Ovary (tissue), 10 donors: Measurements from ENCODE around the gene HTR3B. TPM values are rescaled to one million over a fixed set of nuclear protein-coding genes. Genes with fewer than 3 reads are reported as not detected.

ENCODE experiments used
- DNase-seq, 5 donors: peaks; one replicate each; pipeline ENCODE4 v3.0.0-alpha.2; 2019 to 2020
- H3K27ac ChIP-seq, 2 donors: fragments of 200-600 bp; one replicate each; pipeline versions ENCODE4 v1.5.1 to v1.8.0; 2019 to 2022
- H3K27me3 ChIP-seq: fragments of 200-600 bp; one replicate; pipeline ENCODE4 v1.8.0; 2022
- H3K36me3 ChIP-seq: fragments of 200-600 bp; sonication (generic); one replicate; pipeline ENCODE4 v1.5.1; 2019
- H3K4me1 ChIP-seq: one replicate; pipeline ENCODE4 v1.8.1; 2013; ENCODE audit warnings: mild to moderate bottlenecking, moderate library complexity; ENCODE audit not compliant: insufficient read depth
- H3K4me3 ChIP-seq: fragments of 200-600 bp; sonication (generic); one replicate; pipeline ENCODE4 v1.5.1; 2017
- H3K9me3 ChIP-seq, 2 donors: fragments of 200-600 bp in 1 of 2; sonication (generic) in 1 of 2; one replicate each; pipeline versions ENCODE4 v1.5.1 to v1.8.1; 2013 to 2019; ENCODE audit warnings: mild to moderate bottlenecking in 1 of 2, moderate library complexity in 1 of 2
- CTCF ChIP-seq, 3 donors: fragments of 450-650 bp in 2 of 3; fragments of 200-600 bp in 1 of 3; IDR thresholded peaks; one replicate each; pipeline versions ENCODE4 v1.5.1 to v1.8.0; 2016 to 2022; ENCODE audit warnings: antibody characterized with exemption in 3 of 3, mild to moderate bottlenecking in 1 of 3
- EP300 ChIP-seq: sonication (generic); formaldehyde crosslinking; IDR thresholded peaks from one replicate; pipeline ENCODE4 v1.6.1; 2017; ENCODE audit warnings: antibody characterized with exemption
- POLR2A ChIP-seq: fragments of 450-650 bp; IDR thresholded peaks from one replicate; pipeline ENCODE4 v1.6.1; 2017; ENCODE audit warnings: antibody characterized with exemption, mild to moderate bottlenecking, moderate library complexity
- WGBS, 3 donors: extraction: QIAGEN DNeasy Blood & Tissue Kit in 1 of 3; methylation state at CpG; one replicate each; pipeline versions ENCODE4 v1.1.5 to v1.1.7; 2013 to 2017; 5-methylcytosine and 5-hydroxymethylcytosine counted together
- intact Hi-C, 4 donors: fragments of 100-400 bp; cut with DNase I; formaldehyde crosslinking; loops; one replicate each; pipeline versions ENCODE4 v1.11.0 to v1.15.1; 2022 to 2023
- long read RNA-seq, 3 donors: library from polyadenylated mRNA in 2 of 3; unstranded in 2 of 3; transcript quantifications; one replicate each; pipeline ENCODE4 v2.0.0 and lab custom pipeline, GENCODE V29; 2021 to 2026
- polyA plus RNA-seq, 2 donors: library from polyadenylated mRNA; stranded (reverse); fragments of 200-250 nt in 1 of 2; fragments of 350-450 nt in 1 of 2; fragmentation: Illumina TruSeq in 1 of 2; extraction: RNeasy Lipid Tissue Mini Kit (QIAGEN cat#74804) in 1 of 2; gene quantifications; one replicate each; pipeline ENCODE4 v1.2.3, GENCODE V29; 2013 to 2014
- total RNA-seq, 7 donors: library from RNA; depleted of rRNA in 2 of 7; stranded (reverse); fragments of >200 nt in 2 of 7; fragmentation: NEBNext Ultra II Directional in 3 of 7; extraction: Animal tissue kit (Norgen Biotek cat#: 25700) in 3 of 7; gene quantifications; one replicate each; pipeline versions ENCODE4 v1.1.0 to v1.2.4, GENCODE V29; 2016 to 2023
- donor health status: DM: no; HTN: no; CAD: no; lungs with moderate emphysema.
- donor health status: DM: no; HTN: no; CAD: no.
- donor health status: Bipolar disorder and iron deficiency.
- donor health status: DM: yes; HTN: yes; CAD: no.
- donor health status: DM: no; HTN: no; CAD: no.
- donor health status: DM: yes; HTN: yes; CAD: no.

HTR3B gene
- total RNA-seq = not detected
- polyA plus RNA-seq = not detected
- long read RNA-seq, donor 1 = 0 reads
- long read RNA-seq, donor 2 = 0 reads
- long read RNA-seq, donor 3 = 0 reads

- no peaks in the 10 kb centered on the region for H3K36me3 ChIP-seq
- DNase-seq = no peak
- H3K27me3 ChIP-seq = no peaks in the 10 kb centered on the region
- intact Hi-C loops = no loop called here
- TF ChIP-seq POLR2A = no peak
- no peak for TF ChIP-seq EP300
- no peak for TF ChIP-seq CTCF (IDR thresholded peaks at IDR 0.05)
- no peaks in the 10 kb centered on the region for H3K4me1 ChIP-seq
- WGBS, 3 donors = 62 to 71% (median 69%) methylated on average over 6 of the region's 6 CpGs
- H3K4me3 ChIP-seq = no peak within 1 kb of the TSS
- H3K9me3 ChIP-seq = no peaks in the 10 kb centered on the region
- no peak within 1 kb of the TSS for H3K27ac ChIP-seq
Observed at GRCh38 chr11:113904379-113905101, at the start of gene HTR3B. Gene HTR3B, plus strand, starts transcription at chr11:113904796. Its CDS starts 138 bp downstream, at chr11:113904934.

GRCh38 chr11:113855803-113856202 lies 48.8 kb upstream of the HTR3B start:
- H3K4me1 ChIP-seq = no peaks in the 10 kb centered on the region
- TF ChIP-seq CTCF (IDR thresholded peaks at IDR 0.05) (no peak), POLR2A (no peak), EP300 (no peak)
- H3K9me3 ChIP-seq = no peaks in the 10 kb centered on the region
- DNase-seq = no peak
- H3K27ac ChIP-seq = no peak overlapping the region
- H3K4me3 ChIP-seq = no peak overlapping the region
- WGBS, 3 donors = 91 to 96% (median 96%) methylated on average over 6 of the region's 6 CpGs
- intact Hi-C loops = no loop called here
- H3K36me3 ChIP-seq = no peaks in the 10 kb centered on the region
- no peaks in the 10 kb centered on the region for H3K27me3 ChIP-seq

- TF ChIP-seq POLR2A = no peak
- TF ChIP-seq CTCF (IDR thresholded peaks at IDR 0.05) = no peak
- TF ChIP-seq EP300 = no peak
- Histone ChIP-seq H3K4me1 (no peaks in the 10 kb centered on the region), H3K27ac (no peak overlapping the region), H3K27me3 (no peaks in the 10 kb centered on the region), H3K4me3 (no peak overlapping the region), H3K9me3 (no peaks in the 10 kb centered on the region), H3K36me3 (no peaks in the 10 kb centered on the region)
- intact Hi-C loops = no loop called here
- DNase-seq = no peak
- 66 to 84% (median 80%) methylated on average over 5 of the region's 5 CpGs for WGBS, 3 donors
Observed at GRCh38 chr11:113856966-113857759, 47.4 kb upstream of the HTR3B start.

- Histone ChIP-seq H3K4me3 (no peak overlapping the region), H3K4me1 (no peaks in the 10 kb centered on the region), H3K9me3 (no peaks in the 10 kb centered on the region), H3K27me3 (no peaks in the 10 kb centered on the region), H3K27ac (no peak overlapping the region), H3K36me3 (no peaks in the 10 kb centered on the region)
- intact Hi-C loops = no loop called here
- TF ChIP-seq EP300 = no peak
- no peak for DNase-seq
Observed at GRCh38 chr11:113859665-113860064, 44.9 kb upstream of the HTR3B start.

GRCh38 chr11:113862435-113862834 lies 42.2 kb upstream of the HTR3B start:
- H3K27me3 ChIP-seq = no peaks in the 10 kb centered on the region
- no peak overlapping the region for H3K4me3 ChIP-seq
- TF ChIP-seq CTCF (IDR thresholded peaks at IDR 0.05) (no peak), EP300 (no peak), POLR2A (no peak)
- H3K36me3 ChIP-seq = no peaks in the 10 kb centered on the region
- H3K27ac ChIP-seq = no peak overlapping the region
- no peaks in the 10 kb centered on the region for H3K9me3 ChIP-seq
- intact Hi-C loops = no loop called here
- H3K4me1 ChIP-seq = no peaks in the 10 kb centered on the region
- 72 to 81% (median 77%) methylated on average over 5 of the region's 5 CpGs for WGBS, 3 donors
- no peak for DNase-seq
